ENCODE measurements around the gene CFH. TPM values are rescaled to one million over a fixed set of nuclear protein-coding genes. Genes with fewer than 3 reads are reported as not detected.
"Not testable (repeated sequence)": the region's sequence is repeated elsewhere in the genome, so short reads cannot be mapped to it uniquely, and the experiment has no call there.

Gene CFH
- total RNA-seq, 4 donors from 2014 or later = 65.1 to 285 (median 127) TPM

- ATAC-seq (ENCODE audit: low FRiP score) = no peak
- no peak for DNase-seq (ENCODE audit: low spot score)
- TF ChIP-seq CTCF (IDR thresholded peaks at IDR 0.05) = no peak
Measured at GRCh38 chr1:196701144-196701543, 49.3 kb downstream of the CFH start.

DNA sequence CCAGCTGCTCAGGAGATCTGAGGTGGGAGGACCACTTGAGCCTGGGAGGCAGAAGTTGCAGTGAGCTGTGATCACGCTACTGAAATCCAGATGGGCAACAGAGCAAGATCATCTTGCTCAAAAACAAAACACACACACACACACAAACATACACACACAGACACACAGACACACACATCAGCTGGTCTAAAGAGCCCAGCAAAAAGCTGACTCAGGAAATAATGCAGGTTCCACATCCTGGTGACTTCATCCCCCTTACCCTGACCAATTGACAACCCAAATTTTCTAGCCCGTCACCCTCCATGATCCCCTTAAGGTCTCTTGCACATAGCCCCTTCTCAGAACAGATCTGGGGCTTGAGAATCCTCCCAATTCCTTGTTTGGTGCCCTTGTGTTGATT lies 58.0 kb downstream of the CFH start:
- not testable (repeated sequence) for DNase-seq (ENCODE audit: low spot score); ATAC-seq (ENCODE audit: low FRiP score)

DNA sequence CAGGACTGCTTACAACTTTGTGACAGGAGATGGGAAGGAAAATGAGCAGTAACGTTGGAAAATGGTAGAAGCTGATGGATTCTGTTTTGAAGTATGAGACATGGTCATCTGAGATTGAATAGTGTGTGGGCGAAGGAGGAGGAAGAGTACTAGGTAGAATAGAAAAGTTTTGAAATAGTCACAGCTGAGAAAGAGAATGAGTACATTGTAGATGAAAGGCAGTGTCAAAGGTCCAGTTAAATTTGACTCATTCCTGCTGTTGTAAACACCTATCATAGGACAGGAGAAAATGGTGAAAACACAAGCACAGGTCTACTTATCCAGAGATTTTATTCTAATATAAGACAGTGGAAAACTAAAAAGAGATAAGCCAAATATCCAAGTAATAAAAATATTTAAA lies 66.0 kb downstream of the CFH start:
- ATAC-seq (ENCODE audit: low FRiP score) = no peak
- DNase-seq (ENCODE audit: low spot score) = no peak
- no peak for TF ChIP-seq CTCF (IDR thresholded peaks at IDR 0.05)

- no peak for TF ChIP-seq CTCF (IDR thresholded peaks at IDR 0.05)
- DNase-seq (ENCODE audit: low spot score) (no peak), ATAC-seq (ENCODE audit: low FRiP score) (no peak)
Measured at GRCh38 chr1:196723325-196724185, 71.7 kb downstream of the CFH start.

DNA sequence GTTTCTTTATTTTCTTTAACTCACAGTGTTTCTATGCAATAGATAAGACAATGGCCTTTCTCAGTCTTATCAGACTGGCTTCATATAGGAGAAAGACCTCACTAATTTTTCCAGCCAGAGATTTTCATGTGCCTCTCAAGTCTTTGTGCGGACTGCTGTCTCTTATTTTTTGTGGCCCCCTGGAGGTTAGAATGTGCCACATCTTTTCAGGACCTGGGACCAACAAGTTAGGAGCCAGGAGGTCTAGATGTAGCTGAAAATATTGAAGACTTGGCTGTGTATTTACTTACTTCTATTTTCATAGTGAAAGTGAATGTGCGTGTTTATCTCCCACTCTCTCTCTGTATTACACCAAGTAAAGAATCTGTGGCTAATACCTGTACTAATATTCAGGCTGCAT lies 80.7 kb downstream of the CFH start:
- TF ChIP-seq CTCF (IDR thresholded peaks at IDR 0.05) = no peak
- no peak for ATAC-seq (ENCODE audit: low FRiP score)
- DNase-seq (ENCODE audit: low spot score) = no peak

DNA sequence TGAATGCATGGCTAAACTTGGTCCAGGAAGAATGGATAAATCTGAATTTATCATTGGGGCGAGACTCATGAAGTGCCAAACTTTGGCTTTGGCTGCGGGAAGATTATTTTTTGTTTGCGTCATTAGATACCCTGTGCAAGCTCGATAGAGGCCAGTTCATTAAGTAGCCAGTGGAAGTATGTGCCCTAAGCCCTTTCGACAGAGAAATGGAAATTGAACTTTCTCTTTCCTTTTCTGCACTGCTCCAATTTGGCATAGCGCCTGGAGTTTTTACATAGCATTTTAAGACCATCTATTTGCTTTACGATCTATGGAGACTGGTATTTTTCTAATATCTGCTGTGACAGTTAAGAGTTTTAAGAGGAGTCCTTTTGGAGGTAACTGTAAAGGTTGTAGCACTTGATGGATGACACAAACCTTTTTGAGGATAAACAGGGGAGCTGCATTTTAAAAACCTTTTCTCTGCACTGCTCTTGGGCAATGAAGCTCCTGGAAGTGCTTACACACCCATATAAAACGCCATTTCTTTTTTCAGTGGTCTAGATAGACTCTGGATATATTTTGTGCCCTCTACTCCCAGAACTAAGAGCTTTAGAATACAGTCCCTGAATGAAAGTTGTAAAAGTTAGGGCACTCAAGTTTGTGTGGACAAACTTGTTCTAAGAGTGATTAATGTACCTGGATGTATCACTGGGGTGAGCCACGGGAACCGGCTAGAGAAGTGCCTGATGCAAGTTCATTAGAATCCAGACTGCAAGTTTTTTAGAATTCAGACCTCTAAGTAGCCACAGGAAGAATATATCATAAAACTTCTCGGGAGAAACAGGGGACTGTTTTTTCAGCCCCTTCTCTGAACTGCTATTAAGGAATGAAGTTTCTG lies 81.5 kb downstream of the CFH start:
- DNase-seq (ENCODE audit: low spot score) = no peak
- no peak for TF ChIP-seq CTCF (IDR thresholded peaks at IDR 0.05)
- no peak for ATAC-seq (ENCODE audit: low FRiP score)

DNA sequence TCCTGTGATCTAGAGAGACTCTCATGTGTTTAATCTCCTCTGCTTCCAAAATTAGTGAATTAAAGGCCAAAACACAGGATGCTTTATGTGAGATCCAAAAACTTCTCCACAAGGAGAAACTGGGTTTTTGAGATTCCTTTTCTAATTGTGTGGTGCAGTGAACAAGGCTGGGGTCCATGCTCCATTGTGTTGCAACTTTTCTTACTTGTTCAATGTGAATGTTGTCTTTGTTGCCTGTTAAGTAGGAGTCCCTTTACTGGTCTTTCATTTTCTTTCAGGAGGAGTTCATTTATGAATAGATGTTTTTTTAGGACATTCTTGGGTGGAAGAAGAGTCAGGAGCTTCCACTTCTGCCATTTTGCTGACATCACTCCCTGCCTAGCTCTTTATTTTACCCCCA lies 82.2 kb downstream of the CFH start:
- ATAC-seq (ENCODE audit: low FRiP score) (no peak), DNase-seq (ENCODE audit: low spot score) (no peak)
- no peak for TF ChIP-seq CTCF (IDR thresholded peaks at IDR 0.05)
